Heart right ventricle (tissue), 16 donors: ENCODE results near the gene L3MBTL2. TPM values are rescaled to one million over a fixed set of nuclear protein-coding genes. Genes with fewer than 3 reads are reported as not detected.
A peak's percentile ranks its signal among the peaks of the same experiment; 100 is the strongest.

Experiments
- ATAC-seq, 8 donors: fragments of 200-7000 bp; cut with Tn5 transposase; one replicate each; pipeline ENCODE4 v1.9.1; 2020; ENCODE audit warnings: mild to moderate bottlenecking in 8 of 8, moderate library complexity in 8 of 8, moderate number of reproducible peaks in 1 of 8
- DNase-seq, 2 donors: peaks; one replicate each; pipeline ENCODE4 v3.0.0-alpha.2; 2020
- H3K27ac ChIP-seq, 10 donors: fragments of 200-600 bp; sonication (generic) in 2 of 10; one replicate each; pipeline versions ENCODE4 v1.5.0 to v1.8.0; 2020 to 2022; ENCODE audit warnings: mild to moderate bottlenecking in 3 of 10
- H3K27me3 ChIP-seq, 7 donors: fragments of 200-600 bp; one replicate each; pipeline ENCODE4 v1.8.0; 2021 to 2022; ENCODE audit warnings: mild to moderate bottlenecking in 2 of 7
- H3K36me3 ChIP-seq, 9 donors: fragments of 200-600 bp; sonication (generic) in 1 of 9; one replicate each; pipeline versions ENCODE4 v1.5.0 to v1.8.0; 2020 to 2022; ENCODE audit warnings: mild to moderate bottlenecking in 2 of 9
- H3K4me1 ChIP-seq, 9 donors: fragments of 200-600 bp; sonication (generic) in 1 of 9; one replicate each; pipeline versions ENCODE4 v1.5.0 to v1.8.0; 2020 to 2022; ENCODE audit warnings: mild to moderate bottlenecking in 4 of 9
- H3K4me3 ChIP-seq, 10 donors: fragments of 200-600 bp; sonication (generic) in 2 of 10; one replicate each; pipeline versions ENCODE4 v1.5.0 to v1.8.0; 2020 to 2022; ENCODE audit warnings: mild to moderate bottlenecking in 7 of 10, moderate library complexity in 2 of 10
- H3K9me3 ChIP-seq, 11 donors: fragments of 200-600 bp in 10 of 11; sonication (generic) in 2 of 11; one replicate each; pipeline versions ENCODE4 v1.5.0 to v1.8.0; 2013 to 2022; ENCODE audit warnings: mild to moderate bottlenecking in 2 of 11, control low read depth in 1 of 11, moderate library complexity in 1 of 11
- CTCF ChIP-seq, 9 donors: fragments of 200-600 bp; sonication (generic) in 2 of 9; IDR thresholded peaks; one replicate each; pipeline versions ENCODE4 v1.5.0 to v1.8.0; 2021 to 2022; ENCODE audit warnings: antibody characterized with exemption in 9 of 9, mild to moderate bottlenecking in 5 of 9, moderate library complexity in 1 of 9
- WGBS, 2 donors: extraction: QIAGEN DNeasy Blood & Tissue Kit; methylation state at CpG; one replicate each; pipeline ENCODE4 v1.1.7; 2013; ENCODE audit warnings: inconsistent platforms in 1 of 2; 5-methylcytosine and 5-hydroxymethylcytosine counted together
- intact Hi-C, 10 donors: fragments of 100-400 bp; cut with DNase I; formaldehyde crosslinking; loops; one replicate each; pipeline versions ENCODE4 v1.11.1 to v1.14.2; 2022
- polyA plus RNA-seq, 2 donors: library from polyadenylated mRNA; stranded (reverse); fragments of 200-250 nt; gene quantifications; one replicate each; pipeline ENCODE4 v1.2.3, GENCODE V29; 2013
- total RNA-seq, 10 donors: library from RNA; stranded (reverse); fragmentation: NEBNext Ultra II Directional in 3 of 10; extraction: Animal tissue kit (Norgen Biotek cat#: 25700) in 3 of 10; gene quantifications; one replicate each; pipeline versions ENCODE4 v1.2.1 to v1.2.4, GENCODE V29; 2021 to 2023
- donor health status: Arrhythmogenic right ventricular cardiomyopathy.
- donor health status: ischemic (EF 13 %, LVEDD 7.1; RV severe dilation, severe dysfunction).
- donor health status: healthy with polysubstance abuse.
- donor health status: DM: no; HTN: yes; CAD: no.
- donor health status: DM: no; HTN: no; CAD: no.
- donor health status: ischemic (EF 25% LVEDD 6.9; RV normal size, moderate dysfunction).
- donor health status: ischemic (EF 25% LVEDD 5.7; RV mildly dilated, moderate dysfunction).
- donor health status: healthy.
- donor health status: DM: yes; HTN: yes; CAD: no.
- donor health status: Ischemic cardiomyopathy.
- donor health status: ischemic (EF 35%, LVEDD 5.7; RV mildly dilated, moderate dysfunction).
- donor health status: nonischemic (EF 11% LVEDD 7.7; RV severe dilation, severe dysfunction).
- donor health status: DM: yes; HTN: yes; CAD: no.
- donor health status: PGD.
- donor health status: ischemic (EF 29% LVEDD 5.4; RV normal size, mild dysfunction).
- donor health status: nonischemic (EF 23%, LVEDD 6.1; RV moderate dilation, normal function).

The L3MBTL2 gene
- total and polyA plus RNA-seq, 12 donors: 10.0 to 18.5 (median 15.1) TPM

- H3K27me3 ChIP-seq: no peaks in the 10 kb centered on the region
- no peak overlapping the region for H3K4me3 ChIP-seq
- peak overlapping the region; percentile 44 to 88 (median 82) for H3K27ac ChIP-seq
- peaks cover 0 to 99% (median 43%) of the 10 kb centered on the region in 9 donors for H3K36me3 ChIP-seq
- no peak for TF ChIP-seq CTCF (IDR thresholded peaks at IDR 0.05)
- ATAC-seq (peak; percentile 84 to 95 (median 92)), DNase-seq (peak; percentile 74 to 75)
- WGBS, 2 donors: 59 to 78% methylated on average over 7 of the region's 7 CpGs
- intact Hi-C loops: loop anchor here in 1 of 10 donors (2.0 kb wide), 1 partner anchor 64 kb away; no protein-coding TSS in a partner anchor
- peaks cover 0 to 38% (median 17%) of the 10 kb centered on the region in 9 donors for H3K4me1 ChIP-seq
- no peaks in the 10 kb centered on the region for H3K9me3 ChIP-seq
Measured at GRCh38 chr22:41260871-41261270, 55.8 kb downstream of the L3MBTL2 start.

- DNase-seq: peak in 1 of 2 donors; percentile 37
- Histone ChIP-seq H3K27ac (peak overlapping the region; percentile 37 to 88 (median 82)), H3K9me3 (no peaks in the 10 kb centered on the region), H3K4me1 (peaks cover 0 to 36% (median 17%) of the 10 kb centered on the region in 9 donors), H3K4me3 (no peak overlapping the region), H3K36me3 (peaks cover 0 to 96% (median 46%) of the 10 kb centered on the region in 9 donors), H3K27me3 (no peaks in the 10 kb centered on the region)
- peak; percentile 40 to 71 (median 59) for ATAC-seq
- intact Hi-C loops: loop anchor here in 1 of 10 donors (2.0 kb wide), 1 partner anchor 65 kb away; no protein-coding TSS in a partner anchor
- TF ChIP-seq CTCF (IDR thresholded peaks at IDR 0.05): peak in 1 of 9 donors; percentile 2
- WGBS, 2 donors: 43 to 64% methylated on average over 12 of the region's 12 CpGs
Measured at GRCh38 chr22:41261541-41262249, 56.6 kb downstream of the L3MBTL2 start.

- intact Hi-C loops: no loop called here
- DNase-seq (no peak), ATAC-seq (no peak)
- TF ChIP-seq CTCF (IDR thresholded peaks at IDR 0.05): no peak
- Histone ChIP-seq H3K4me1 (peaks cover 0 to 30% (median 14%) of the 10 kb centered on the region in 9 donors), H3K36me3 (peaks cover 0 to 96% (median 48%) of the 10 kb centered on the region in 9 donors), H3K4me3 (no peak overlapping the region), H3K9me3 (no peaks in the 10 kb centered on the region), H3K27ac (peak overlapping the region in 7 of 10 donors; percentile 68 to 88 (median 85)), H3K27me3 (no peaks in the 10 kb centered on the region)
- 90 to 96% methylated on average over 15 of the region's 15 CpGs for WGBS, 2 donors
Measured at GRCh38 chr22:41262250-41262765, 57.2 kb downstream of the L3MBTL2 start.

- no peaks in the 10 kb centered on the region for H3K9me3 ChIP-seq
- peaks cover 0 to 96% (median 57%) of the 10 kb centered on the region in 9 donors for H3K36me3 ChIP-seq
- H3K27me3 ChIP-seq: no peaks in the 10 kb centered on the region
- no peak for TF ChIP-seq CTCF (IDR thresholded peaks at IDR 0.05)
- DNase-seq (no peak), ATAC-seq (no peak)
- H3K4me3 ChIP-seq: no peak overlapping the region
- peaks cover 0 to 24% (median 6%) of the 10 kb centered on the region in 9 donors for H3K4me1 ChIP-seq
- H3K27ac ChIP-seq: no peak overlapping the region
- intact Hi-C loops: no loop called here
- 86 to 92% methylated on average over 2 of the region's 2 CpGs for WGBS, 2 donors
Measured at GRCh38 chr22:41263704-41264103, 58.6 kb downstream of the L3MBTL2 start.
